ENCODE results near the gene DSCAM. TPM values are rescaled to one million over a fixed set of nuclear protein-coding genes. Genes with fewer than 3 reads are reported as not detected.

Gene DSCAM
- total RNA-seq, 4 donors from 2014 or later, result not detected

DNA sequence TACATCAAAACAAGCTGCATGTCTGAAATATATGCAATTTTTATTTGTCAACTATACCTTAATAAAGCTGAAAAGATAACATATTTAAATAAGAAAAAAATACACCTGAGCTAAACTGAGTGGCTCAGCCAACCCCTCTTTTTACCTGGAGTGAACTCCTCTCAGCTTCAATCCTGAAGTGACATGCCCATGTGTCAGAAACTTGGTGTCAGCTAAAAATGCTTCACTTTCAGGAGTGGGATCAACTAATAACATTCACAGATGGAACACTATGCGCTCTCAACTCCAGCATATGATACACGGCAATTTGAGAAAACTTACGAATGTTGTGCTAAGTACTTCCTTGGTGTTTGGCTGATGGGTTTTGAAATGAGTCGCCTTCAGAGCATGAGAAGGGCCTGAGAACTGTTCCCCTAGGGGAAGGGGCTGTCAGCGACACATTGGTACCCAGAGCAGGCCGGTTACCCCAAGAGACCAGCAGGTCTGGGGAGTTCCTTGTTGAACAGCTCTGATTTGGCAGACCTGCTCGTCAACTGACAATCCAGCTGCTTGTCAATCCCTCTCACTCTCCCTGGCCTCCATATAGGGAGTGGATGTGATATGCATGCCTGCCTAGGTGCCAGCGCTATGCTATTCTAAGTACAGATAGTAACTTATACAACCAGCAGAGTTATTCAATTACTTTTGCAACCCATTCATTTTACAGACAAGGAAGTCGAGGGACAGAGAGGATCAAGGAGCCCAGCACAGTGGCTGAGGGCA lies 712.0 kb downstream of the DSCAM start:
- no peaks in the 10 kb centered on the region for H3K36me3 ChIP-seq
- peaks cover 0 to 6% (median 0%) of the 10 kb centered on the region in 3 donors for H3K9me3 ChIP-seq
- no peak overlapping the region for H3K27ac ChIP-seq
- H3K4me3 ChIP-seq, result no peak overlapping the region
- TF ChIP-seq POLR2AphosphoS5 (IDR thresholded peaks at IDR 0.05) (no peak), CTCF (IDR thresholded peaks at IDR 0.05) (no peak), EP300 (IDR thresholded peaks at IDR 0.05) (no peak), POLR2A (IDR thresholded peaks at IDR 0.05) (no peak)
- 80 to 86% methylated on average over 2 to 4 of the region's 9 CpGs for WGBS, 2 donors (ENCODE audit: low coverage in 1 of 2)
- no peaks in the 10 kb centered on the region for H3K27me3 ChIP-seq
- no peak for ATAC-seq
- no peaks in the 10 kb centered on the region for H3K4me1 ChIP-seq

DNA sequence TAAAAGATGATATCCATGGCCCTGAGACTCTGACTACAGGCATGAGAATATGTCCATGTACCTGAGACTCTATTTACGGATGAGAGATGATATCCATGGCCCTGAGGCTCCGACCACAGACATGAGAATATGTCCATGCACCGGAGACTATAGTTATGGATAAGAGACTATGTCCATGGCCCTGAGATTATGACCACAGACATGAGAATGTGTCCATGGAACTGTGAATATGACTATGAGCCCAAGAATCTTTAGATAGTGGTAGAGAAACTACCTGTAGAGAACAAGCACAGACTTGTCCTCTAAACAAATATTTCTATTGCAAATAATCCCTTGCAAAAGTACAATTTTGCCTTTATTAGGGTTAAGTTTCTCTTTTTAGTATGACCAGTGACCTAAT lies 716.5 kb downstream of the DSCAM start:
- Histone ChIP-seq H3K27me3 (no peaks in the 10 kb centered on the region), H3K27ac (no peak overlapping the region), H3K4me3 (no peak overlapping the region), H3K4me1 (no peaks in the 10 kb centered on the region), H3K9me3 (peaks cover 0 to 6% (median 0%) of the 10 kb centered on the region in 3 donors), H3K36me3 (no peaks in the 10 kb centered on the region)
- TF ChIP-seq POLR2A (IDR thresholded peaks at IDR 0.05) (no peak), POLR2AphosphoS5 (IDR thresholded peaks at IDR 0.05) (no peak), EP300 (IDR thresholded peaks at IDR 0.05) (no peak), CTCF (IDR thresholded peaks at IDR 0.05) (no peak)
- no peak for ATAC-seq
- 93 to 94% methylated on average over 3 of the region's 3 CpGs for WGBS, 2 donors (ENCODE audit: low coverage in 1 of 2)

- Histone ChIP-seq H3K36me3 (no peaks in the 10 kb centered on the region), H3K4me3 (no peak overlapping the region), H3K9me3 (peaks cover 0 to 6% (median 0%) of the 10 kb centered on the region in 3 donors), H3K4me1 (no peaks in the 10 kb centered on the region), H3K27ac (no peak overlapping the region), H3K27me3 (no peaks in the 10 kb centered on the region)
- no peak for TF ChIP-seq POLR2AphosphoS5 (IDR thresholded peaks at IDR 0.05)
- no peak for TF ChIP-seq EP300 (IDR thresholded peaks at IDR 0.05)
- no peak for TF ChIP-seq POLR2A (IDR thresholded peaks at IDR 0.05)
- no peak for TF ChIP-seq CTCF (IDR thresholded peaks at IDR 0.05)
- WGBS, 2 donors (ENCODE audit: low coverage in 1 of 2), result 100% methylated on average over 1 of the region's 1 CpG; no CpG with 5 or more reads in 1 of the 2 donors
- no peak for ATAC-seq
Measured at GRCh38 chr21:40129809-40130208, 717.1 kb downstream of the DSCAM start.

- Histone ChIP-seq H3K9me3 (peaks cover 0 to 6% (median 0%) of the 10 kb centered on the region in 3 donors), H3K36me3 (no peaks in the 10 kb centered on the region), H3K4me1 (no peaks in the 10 kb centered on the region), H3K27me3 (no peaks in the 10 kb centered on the region), H3K27ac (no peak overlapping the region), H3K4me3 (no peak overlapping the region)
- no peak for ATAC-seq
- 93 to 95% methylated on average over 2 to 3 of the region's 5 CpGs for WGBS, 2 donors (ENCODE audit: low coverage in 1 of 2)
- TF ChIP-seq EP300 (IDR thresholded peaks at IDR 0.05) (no peak), POLR2A (IDR thresholded peaks at IDR 0.05) (no peak), CTCF (IDR thresholded peaks at IDR 0.05) (no peak), POLR2AphosphoS5 (IDR thresholded peaks at IDR 0.05) (no peak)
Measured at GRCh38 chr21:40128891-40129290, 718.1 kb downstream of the DSCAM start.

Measured in gastroesophageal sphincter (tissue), 4 donors.